Measurements from ENCODE around the gene NOX3.

The NOX3 gene

DNA sequence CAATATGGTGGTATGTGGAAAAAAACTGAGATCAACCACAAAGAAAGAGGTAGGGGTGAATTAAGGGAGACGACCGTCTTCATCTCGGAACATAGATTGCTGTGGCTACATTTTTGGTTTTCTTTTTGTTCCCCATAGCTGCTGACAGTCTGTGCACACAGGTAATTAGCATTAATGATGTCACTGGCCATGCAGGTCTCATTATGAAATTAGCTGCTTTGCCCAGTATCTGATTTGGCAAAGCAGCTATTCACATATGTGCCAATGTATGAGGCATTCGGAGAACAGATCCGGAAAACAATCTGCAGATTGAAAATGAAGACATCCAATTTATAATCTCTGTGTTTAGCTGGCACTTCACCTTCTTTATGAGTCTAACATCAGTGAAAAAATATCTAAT lies 13.1 kb downstream of the NOX3 start:
- no peak overlapping the region for H3K4me3 ChIP-seq (ENCODE audit: low read depth, low read length)
- TF ChIP-seq, protein P1, sequence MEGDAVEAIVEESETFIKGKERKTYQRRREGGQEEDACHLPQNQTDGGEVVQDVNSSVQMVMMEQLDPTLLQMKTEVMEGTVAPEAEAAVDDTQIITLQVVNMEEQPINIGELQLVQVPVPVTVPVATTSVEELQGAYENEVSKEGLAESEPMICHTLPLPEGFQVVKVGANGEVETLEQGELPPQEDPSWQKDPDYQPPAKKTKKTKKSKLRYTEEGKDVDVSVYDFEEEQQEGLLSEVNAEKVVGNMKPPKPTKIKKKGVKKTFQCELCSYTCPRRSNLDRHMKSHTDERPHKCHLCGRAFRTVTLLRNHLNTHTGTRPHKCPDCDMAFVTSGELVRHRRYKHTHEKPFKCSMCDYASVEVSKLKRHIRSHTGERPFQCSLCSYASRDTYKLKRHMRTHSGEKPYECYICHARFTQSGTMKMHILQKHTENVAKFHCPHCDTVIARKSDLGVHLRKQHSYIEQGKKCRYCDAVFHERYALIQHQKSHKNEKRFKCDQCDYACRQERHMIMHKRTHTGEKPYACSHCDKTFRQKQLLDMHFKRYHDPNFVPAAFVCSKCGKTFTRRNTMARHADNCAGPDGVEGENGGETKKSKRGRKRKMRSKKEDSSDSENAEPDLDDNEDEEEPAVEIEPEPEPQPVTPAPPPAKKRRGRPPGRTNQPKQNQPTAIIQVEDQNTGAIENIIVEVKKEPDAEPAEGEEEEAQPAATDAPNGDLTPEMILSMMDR (IDR thresholded peaks at IDR 0.05; ENCODE audit: borderline replicate concordance, insufficient read depth, low read depth, low read length) = no peak

DNA sequence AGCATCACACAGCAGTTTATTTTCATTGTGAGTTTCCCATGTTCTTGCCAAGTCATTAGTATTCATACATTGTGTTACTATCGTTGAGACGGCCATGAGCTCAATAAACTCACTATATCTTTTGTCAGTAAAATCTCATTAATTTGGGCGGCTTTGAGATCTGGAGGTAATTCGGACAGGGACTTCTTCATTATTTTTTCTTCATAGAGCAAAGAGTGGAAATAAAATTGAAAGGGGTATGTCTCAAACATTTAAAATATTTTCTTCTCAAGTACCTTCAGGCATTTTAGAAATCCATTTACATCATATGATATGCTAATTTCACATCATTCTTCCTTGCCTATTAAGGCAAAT lies 14.6 kb downstream of the NOX3 start:
- TF ChIP-seq, protein P1 (IDR thresholded peaks at IDR 0.05; ENCODE audit: borderline replicate concordance, insufficient read depth, low read depth, low read length) = no peak
- no peak overlapping the region for H3K4me3 ChIP-seq (ENCODE audit: low read depth, low read length)

- no peak overlapping the region for H3K4me3 ChIP-seq (ENCODE audit: low read depth, low read length)
- TF ChIP-seq, protein P1 (IDR thresholded peaks at IDR 0.05; ENCODE audit: borderline replicate concordance, insufficient read depth, low read depth, low read length) = no peak
Measured at GRCh38 chr6:155440398-155441111, 15.1 kb downstream of the NOX3 start.

- TF ChIP-seq, protein P1 (IDR thresholded peaks at IDR 0.05; ENCODE audit: borderline replicate concordance, insufficient read depth, low read depth, low read length) = no peak
- no peak overlapping the region for H3K4me3 ChIP-seq (ENCODE audit: low read depth, low read length)
Measured at GRCh38 chr6:155439376-155439775, 16.3 kb downstream of the NOX3 start.

DNA sequence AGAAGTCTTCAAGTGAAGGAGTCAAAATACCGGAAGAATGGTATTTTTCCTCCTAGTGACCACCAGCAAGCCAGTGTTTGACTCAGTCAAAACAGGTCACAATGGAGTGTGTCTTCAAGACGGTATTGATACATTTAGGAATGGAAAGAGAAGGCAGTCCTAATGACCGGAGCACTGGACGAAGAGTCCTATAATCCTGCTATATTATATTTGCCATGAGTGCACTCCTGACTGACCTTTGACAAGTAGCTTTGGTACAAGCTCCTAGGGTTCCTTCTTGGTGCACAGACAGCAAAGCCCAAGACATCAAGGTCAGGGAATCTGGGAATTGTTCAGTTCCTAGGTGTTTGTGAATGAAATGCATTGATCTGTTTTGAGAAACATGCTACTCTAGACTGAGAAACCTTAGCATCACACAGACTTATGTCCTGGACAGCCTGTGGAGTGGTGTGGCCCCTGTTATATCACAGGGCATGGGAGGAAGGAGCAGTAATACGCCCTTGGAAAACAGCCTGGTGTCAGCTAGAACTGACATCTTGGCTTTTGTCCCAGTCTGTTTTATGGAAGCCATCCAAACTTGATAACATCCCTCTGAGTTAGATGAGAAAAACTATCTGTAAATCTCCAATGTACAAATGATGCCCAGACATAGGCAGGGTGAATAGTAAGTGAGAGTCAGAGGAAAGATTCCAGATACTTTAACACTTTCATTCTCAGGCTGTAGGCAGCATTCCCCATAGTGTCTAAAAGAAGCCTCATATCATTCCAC lies 18.5 kb downstream of the NOX3 start:
- H3K4me3 ChIP-seq (ENCODE audit: low read depth, low read length) = no peak overlapping the region
- TF ChIP-seq, protein P1 (IDR thresholded peaks at IDR 0.05; ENCODE audit: borderline replicate concordance, insufficient read depth, low read depth, low read length) = no peak

DNA sequence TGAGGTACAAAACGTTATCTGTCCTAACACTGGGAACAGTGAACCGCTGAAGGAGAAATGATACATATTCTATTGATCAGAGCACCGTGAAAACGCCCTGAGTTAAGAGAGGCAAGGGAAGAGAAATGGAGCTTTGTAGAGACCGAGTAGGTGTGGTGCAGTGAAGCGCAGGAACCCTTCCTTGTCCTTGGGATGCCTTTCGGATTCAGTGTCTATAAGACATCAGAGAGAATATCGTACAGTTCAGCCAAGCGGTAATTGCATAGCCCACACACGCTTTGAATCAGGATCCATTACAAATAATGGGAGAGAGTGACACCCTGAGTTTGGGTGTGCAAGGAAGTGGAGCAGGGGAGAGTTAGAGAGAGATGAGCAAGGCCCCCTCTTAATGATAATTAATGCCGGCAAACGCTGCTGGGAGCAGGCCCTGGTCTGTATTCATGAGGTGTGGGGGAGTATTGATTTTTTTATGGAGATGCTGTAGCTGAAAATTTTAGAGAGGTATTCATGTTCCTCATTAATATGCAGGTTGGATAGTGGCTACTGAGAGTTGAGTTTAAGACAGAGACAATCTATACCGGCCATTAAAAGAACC lies 20.7 kb downstream of the NOX3 start:
- TF ChIP-seq, protein P1 (IDR thresholded peaks at IDR 0.05; ENCODE audit: borderline replicate concordance, insufficient read depth, low read depth, low read length) = no peak
- no peak overlapping the region for H3K4me3 ChIP-seq (ENCODE audit: low read depth, low read length)

Measured in GM12875 (cell line).